ENCODE measurements around the gene BPIFB3.

The BPIFB3 gene, protein sequence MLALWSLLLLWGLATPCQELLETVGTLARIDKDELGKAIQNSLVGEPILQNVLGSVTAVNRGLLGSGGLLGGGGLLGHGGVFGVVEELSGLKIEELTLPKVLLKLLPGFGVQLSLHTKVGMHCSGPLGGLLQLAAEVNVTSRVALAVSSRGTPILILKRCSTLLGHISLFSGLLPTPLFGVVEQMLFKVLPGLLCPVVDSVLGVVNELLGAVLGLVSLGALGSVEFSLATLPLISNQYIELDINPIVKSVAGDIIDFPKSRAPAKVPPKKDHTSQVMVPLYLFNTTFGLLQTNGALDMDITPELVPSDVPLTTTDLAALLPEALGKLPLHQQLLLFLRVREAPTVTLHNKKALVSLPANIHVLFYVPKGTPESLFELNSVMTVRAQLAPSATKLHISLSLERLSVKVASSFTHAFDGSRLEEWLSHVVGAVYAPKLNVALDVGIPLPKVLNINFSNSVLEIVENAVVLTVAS

DNA sequence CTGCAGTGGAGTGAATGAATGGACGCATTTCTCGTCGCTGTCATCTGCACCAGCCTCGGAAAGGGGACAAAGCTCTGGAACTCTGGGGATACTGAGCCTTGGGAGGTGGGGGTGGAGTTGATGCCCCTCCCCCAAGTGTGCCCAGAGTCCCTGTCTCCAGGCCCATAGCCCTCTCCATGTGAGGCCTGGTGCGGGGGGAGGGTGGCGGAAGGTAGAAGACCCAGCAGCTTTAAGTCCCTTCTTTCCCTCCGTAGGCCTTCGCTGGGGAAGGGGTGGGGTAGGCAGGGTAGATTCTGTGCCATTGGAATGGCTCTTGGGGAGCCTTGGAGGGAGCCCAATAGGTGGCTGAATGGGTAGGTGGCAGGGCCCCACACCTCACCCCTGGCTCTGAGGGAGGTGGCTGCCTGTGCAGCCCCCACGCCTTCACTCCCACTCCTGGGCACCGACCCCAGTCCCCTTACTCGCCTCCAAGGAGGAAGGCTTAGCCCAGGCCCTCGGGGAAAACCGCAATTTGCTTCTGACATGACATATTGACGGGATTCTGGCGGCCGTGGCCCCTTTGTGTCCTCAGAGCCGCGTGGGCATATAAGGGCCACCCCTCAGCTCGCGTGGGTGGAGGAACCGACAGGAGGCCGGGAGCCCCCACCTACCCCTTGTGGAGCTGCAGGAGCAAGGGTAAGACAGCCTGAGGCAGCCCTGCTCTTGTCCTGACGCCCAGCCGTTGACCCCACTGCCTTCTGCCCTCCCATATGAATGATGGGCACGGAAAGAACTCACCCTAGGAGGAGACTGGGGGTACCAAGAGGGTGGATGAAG lies at the start of gene BPIFB3:
Gene BPIFB3, plus strand, starts transcription at position 613 of the 816 bp plus-strand sequence. CDS start 1,533 bp downstream, outside the sequence.
- in situ Hi-C loops (cut with HindIII; ENCODE audit: low pct_ligation_motif_present, low pct_unique_long_range_greater_than_20kb, low sequenced_read_pairs), result no loop called here
- DNase-seq, result no peak

DNA sequence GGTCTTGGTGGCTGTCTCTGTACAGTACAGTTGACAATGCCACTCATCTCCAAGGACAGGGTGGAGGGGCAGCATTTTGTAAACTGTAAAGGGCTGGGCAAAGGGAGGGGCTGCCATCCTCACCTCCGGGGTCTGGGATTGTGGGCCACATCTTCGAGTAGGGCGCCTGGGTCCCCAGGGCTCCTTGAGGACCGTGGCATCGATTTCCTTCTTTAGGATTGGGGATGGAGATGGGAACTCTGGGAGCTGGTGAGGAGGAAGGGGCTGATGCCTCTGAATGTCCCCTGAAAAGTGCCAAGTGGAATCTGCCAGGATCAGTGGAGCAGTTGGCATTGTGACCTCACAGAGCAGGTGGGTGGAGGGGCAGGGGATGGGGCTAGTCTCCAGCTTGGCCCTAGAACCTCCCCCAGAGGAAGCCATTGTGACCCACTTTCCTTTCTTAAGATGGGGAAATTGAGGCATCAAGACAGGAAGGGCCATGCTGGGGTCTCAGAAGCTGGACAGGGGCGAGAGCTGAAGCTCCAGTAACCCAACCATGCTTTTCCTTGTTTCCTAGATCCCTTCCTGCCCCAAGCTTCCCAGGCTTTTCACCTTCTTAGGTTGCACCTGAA lies 49.5 kb upstream of the BPIFB3 start, which contains the start of gene SUN5:
Gene SUN5, minus strand, starts transcription at position 293 of the 611 bp plus-strand sequence. Its CDS starts 93 bp downstream, at position 200.
- no peak for DNase-seq
- in situ Hi-C loops (cut with HindIII; ENCODE audit: low pct_ligation_motif_present, low pct_unique_long_range_greater_than_20kb, low sequenced_read_pairs), result no loop called here

DNA sequence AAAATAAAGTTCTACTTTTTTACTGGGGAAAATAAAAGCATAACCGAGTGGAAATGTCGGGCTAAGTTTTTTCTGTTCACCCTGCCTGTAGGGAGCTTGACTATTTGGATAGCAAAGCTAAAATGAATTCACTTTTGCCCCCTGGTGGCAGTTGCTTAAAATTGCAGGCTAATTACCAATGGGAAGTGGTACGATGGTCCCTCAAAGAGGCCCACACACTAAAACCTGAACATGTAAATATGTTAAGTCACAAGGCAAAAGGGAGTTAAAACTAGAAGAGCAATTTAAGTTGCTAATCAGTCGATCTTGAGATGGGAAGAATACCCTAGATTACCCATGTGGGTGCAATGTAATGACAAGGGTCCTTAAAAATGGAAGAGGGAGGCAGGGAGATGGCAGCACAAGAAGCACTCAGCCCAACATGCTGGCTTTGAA lies 48.6 kb upstream of the BPIFB3 start:
- DNase-seq, result peak; percentile 3
- in situ Hi-C loops (cut with HindIII; ENCODE audit: low pct_ligation_motif_present, low pct_unique_long_range_greater_than_20kb, low sequenced_read_pairs), result no loop called here

DNA sequence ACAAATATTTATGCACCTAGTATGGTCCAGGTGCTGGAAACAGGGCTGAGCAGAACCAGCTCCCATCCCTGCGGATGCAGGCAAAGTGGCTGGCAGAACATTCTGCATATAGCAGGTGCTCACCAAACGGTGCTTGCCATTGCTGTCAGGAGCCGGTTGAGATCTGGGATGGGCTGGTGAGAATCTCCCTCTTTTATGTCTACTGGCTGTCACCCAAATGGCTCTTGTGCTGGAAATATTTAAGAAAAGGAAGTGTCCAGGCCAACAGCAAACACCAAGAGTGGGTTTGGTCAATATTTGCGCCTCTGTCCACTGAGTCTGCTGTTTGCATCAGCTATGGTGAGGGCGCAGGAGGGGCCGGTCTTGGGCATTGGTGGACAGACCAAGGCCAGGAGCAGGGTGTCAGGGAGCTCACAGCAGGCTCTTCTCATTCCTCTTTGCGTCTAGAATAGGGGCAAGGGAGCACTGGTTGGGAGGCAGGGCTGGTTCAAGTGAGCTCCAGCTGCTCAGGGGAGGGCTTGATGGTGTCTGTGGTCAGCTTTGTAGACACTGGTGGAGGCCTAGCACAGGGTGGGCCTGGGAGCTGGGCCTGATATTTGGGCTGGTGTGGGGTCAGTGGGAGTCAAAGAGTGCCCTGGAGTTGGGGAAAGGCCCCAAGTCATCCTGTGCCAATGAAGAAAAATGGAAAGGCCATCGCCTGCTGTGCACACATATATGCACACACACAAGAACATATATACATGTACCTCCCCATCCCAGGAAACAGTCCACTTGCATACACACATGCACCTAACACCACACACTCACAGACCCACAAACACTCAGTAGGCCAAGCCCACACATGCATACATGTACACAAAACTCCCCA lies 47.6 kb upstream of the BPIFB3 start:
- in situ Hi-C loops (cut with HindIII; ENCODE audit: low pct_ligation_motif_present, low pct_unique_long_range_greater_than_20kb, low sequenced_read_pairs), result no loop called here
- DNase-seq, result no peak

DNA sequence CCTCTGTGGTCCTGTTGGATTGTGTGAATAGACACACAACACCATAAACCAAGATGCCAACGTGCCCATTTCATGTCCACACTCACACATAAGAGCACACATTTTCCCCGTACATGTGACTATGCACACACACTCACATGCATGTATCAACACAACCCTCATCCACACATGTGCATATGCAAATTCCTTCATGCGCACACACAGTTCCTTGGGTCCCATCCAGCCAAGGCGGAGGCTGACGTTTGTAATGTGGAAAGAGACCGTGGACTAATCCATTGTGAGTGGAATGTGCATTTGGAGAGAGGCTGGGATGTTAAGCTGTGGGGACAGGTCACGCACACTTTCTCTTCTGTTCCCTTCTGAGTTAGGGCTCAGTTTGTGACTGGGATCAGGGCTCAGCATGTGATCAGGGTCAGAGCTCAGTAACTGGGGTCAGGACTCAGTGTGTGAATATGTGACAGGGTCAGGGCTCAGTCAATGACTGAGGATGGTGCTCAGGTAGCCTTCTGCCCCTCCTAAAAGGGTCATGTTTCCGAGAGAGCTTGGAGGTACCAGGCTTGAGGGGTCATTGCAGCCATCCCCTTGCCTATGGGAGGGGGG lies 46.8 kb upstream of the BPIFB3 start:
- no peak for DNase-seq
- in situ Hi-C loops (cut with HindIII; ENCODE audit: low pct_ligation_motif_present, low pct_unique_long_range_greater_than_20kb, low sequenced_read_pairs), result no loop called here

DNA sequence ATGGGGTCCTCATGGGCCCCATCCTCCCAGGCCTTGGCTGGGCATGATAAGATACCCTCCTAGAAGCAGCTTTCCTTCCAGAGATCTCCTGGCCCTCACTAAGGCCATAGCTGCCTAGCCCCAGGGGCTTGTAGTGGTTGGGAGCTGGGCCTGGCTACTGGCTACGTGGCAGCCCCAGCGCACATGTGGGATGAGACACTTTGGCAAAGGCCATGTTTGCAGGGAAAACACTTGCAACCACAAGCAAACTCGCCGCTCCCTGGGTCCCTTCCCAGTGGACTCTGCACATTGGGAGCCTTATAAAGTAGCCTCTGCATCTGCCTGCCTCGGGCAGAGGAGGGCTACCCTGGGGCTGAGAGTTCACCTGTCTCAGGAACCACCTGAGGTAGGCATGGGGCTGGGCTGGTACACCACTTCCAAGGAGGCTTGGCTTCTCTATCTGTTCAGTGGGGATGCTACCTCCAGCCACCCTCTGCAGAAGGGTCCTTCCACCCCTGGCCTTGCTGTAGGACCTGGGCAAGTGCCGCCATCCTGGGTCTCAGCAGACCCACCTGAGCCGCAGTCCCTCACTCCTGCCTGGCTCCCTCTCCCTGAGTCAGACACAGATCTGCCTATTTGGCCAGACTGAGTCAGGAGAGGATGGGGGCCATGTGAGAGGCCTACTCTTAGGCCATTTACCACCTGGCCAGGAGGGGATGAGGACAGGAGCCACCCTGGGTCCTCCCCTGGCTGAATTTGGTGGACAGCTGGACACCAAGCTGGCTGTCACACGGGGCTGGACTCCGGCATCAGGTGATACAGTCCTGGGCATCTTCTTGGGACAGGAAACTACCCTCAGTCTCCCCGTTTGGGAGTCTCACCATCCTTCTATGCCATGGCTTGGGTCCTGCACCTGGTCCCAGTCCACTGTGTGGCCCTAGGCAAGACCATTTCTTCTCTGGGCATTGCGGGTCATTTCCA lies 46.0 kb upstream of the BPIFB3 start, which contains the start of gene BPIFB2:
Gene BPIFB2, plus strand, starts transcription at position 329 of the 960 bp plus-strand sequence. CDS start 871 bp downstream, outside the sequence.
- no peak for DNase-seq
- in situ Hi-C loops (cut with HindIII; ENCODE audit: low pct_ligation_motif_present, low pct_unique_long_range_greater_than_20kb, low sequenced_read_pairs), result no loop called here

DNA sequence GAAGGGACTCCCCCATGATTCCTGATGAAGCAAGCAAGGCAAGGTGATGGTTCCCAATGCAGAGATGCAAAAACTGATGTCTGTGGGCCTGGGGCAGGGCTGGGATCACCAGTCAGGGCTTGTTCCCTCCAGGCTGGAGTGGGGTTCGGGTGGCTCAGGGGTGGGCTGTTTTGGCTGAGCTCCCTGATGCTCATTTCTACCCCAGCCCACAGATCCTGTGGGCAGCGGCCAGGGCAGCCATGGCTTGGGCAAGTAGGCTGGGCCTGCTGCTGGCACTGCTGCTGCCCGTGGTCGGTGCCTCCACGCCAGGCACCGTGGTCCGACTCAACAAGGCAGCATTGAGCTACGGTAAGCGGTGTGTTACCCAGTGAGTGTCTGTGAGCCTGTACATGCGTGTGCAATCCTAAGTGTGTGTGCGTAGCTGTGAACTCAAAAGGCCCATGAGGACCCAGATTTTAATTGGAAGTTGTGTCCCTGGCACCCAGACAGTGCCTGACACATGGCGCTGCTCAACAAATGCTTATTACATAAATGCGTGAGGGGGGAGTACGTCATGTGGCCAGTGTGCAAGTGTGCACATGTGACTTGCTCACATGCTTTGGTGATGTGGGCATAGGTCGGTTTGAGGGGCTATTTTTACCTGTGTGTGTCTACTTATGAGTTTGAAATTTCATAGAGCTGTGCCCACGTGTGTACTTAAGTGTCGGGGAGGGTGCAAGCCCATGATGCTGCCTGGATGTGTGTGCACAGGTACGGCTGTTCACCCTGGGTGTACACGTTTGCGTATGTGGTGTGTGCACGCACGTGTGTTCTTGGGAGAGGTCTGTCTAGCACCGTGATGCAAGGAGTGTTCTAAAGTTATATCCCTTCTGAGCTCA lies 45.1 kb upstream of the BPIFB3 start:
- DNase-seq, result no peak
- in situ Hi-C loops (cut with HindIII; ENCODE audit: low pct_ligation_motif_present, low pct_unique_long_range_greater_than_20kb, low sequenced_read_pairs), result no loop called here

DNA sequence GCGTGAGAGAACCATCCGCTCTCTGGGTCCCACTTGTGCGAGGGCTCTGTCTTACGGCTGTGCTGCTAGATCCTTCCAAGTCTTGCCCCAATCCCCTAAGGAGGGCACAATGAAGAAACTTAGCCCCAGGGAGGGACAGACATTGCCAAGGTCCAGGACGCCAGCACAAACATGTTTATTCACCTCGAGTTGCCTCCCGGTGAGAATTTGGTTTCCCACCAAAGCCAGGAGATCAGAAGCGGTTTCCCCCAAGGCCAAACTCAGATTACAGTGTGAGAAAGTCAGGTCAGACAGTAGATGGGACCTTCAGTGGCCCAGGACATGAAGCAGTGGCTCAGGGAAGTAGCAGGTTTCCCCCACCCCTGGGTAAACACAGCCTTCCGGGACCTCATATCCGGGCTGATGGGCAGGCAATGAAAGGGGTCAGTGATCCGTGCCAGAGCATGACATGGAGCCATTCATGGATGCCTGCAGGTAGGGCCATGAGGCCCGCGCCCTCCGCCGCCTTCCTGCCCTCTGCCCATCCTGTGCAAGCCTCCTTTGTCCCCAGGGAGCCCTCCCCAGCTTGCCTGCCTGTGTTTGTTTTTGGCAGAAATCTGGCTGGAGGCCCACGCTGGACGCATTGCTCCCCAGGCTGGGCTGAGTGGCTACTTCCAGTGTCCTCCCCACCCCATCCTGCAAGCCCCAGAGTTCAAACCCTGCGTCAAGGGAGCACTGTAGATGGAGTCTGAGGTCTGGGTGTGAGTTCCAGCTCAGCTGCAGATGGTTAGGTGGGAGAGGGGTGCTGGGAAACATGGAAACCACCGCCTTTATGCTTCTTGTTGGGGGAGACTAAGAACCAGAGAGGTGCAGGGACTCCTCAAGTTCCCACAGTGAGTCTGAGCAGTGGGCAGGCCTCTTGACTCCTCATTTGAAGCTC lies 44.2 kb upstream of the BPIFB3 start:
- no peak for DNase-seq
- in situ Hi-C loops (cut with HindIII; ENCODE audit: low pct_ligation_motif_present, low pct_unique_long_range_greater_than_20kb, low sequenced_read_pairs), result no loop called here

DNA sequence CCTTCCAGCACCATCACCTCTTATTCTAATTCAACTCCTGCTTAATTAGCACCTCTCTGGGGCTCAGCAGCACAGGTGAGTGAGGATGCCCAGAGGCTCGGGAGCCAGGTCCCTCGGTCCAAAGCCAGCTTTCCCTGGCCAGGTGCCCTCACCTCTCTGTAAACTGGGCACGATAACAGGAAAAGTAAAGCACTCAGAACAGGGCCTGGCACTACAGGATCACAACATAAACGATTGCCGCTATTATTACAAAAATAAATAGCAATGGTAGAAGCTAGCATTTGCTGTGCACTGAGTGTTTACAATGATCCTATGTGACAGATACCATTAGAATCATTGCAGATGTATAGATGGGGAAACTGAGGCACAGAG lies 43.6 kb upstream of the BPIFB3 start:
- no peak for DNase-seq
- in situ Hi-C loops (cut with HindIII; ENCODE audit: low pct_ligation_motif_present, low pct_unique_long_range_greater_than_20kb, low sequenced_read_pairs), result no loop called here

DNA sequence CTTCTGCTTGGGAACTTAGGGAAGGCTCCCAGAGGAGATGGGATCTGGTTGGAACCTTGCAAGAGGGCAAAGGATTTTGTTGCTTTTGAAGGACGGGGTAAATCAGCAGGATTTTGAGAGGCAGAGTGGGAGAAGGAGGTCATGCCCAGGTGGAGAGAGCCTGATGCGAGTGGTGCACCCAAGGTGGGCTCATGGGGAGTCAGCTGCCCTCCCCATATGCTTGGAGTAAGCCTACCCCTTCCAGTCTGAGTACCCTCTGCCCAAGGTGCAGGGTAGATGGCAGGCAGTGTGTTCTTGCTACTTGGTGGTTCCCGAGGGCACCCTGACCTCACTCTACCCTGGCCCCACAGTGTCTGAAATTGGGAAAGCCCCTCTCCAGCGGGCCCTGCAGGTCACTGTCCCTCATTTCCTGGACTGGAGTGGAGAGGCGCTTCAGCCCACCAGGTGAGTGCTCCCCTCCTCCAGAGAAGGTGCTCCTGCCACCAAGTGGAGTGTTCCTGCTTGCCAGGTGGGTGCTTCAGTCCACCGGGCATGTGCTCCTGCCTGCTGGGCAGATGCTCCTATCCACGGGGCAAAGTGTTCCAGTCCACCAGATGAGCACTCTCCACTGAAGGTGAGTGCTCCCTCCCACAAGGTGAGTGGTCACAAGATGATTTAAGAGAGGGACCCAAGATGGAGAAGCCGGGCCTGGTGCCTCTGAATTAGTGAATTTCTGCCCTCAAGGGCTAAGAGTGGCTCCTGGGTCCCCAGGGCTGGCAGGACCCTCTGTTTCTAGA lies 42.8 kb upstream of the BPIFB3 start:
- in situ Hi-C loops (cut with HindIII; ENCODE audit: low pct_ligation_motif_present, low pct_unique_long_range_greater_than_20kb, low sequenced_read_pairs), result no loop called here
- DNase-seq, result no peak

DNA sequence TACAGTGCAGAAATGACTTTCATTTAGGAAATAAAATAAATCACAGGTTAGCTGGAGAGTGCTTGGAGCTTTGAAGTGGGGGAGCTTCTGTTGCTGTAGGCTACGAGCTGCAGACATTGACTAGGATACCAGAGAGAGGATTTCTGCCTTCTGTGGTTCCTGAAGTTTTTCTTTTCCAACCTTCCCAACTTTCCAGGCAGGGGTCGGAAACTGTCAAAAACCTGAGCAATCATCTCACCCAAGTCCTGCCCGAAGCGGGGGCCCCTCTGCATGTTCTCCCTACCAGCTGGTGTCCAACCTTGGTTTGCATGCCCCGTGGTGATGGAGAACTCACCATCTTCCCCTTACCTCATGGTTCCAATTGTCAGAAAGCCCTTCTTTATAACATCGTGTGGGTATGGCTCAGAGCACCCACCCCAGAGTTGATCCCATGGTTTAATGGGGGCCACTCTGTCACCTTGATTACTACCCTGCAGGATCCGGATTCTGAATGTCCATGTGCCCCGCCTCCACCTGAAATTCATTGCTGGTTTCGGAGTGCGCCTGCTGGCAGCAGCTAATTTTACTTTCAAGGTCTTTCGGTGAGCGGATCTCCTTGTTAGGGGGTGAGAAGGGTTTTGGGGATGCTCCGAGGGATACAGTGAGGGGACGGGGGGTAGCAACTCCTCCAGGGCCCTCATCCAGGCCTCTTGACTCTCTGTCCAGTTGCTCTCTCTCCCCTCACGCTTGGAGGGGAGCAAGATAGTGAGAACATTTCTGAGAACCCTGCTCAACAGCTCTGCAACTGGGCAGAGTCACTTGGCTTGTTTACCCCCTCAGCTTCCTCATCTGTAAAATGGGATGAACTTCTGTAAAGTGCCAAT lies 41.1 kb upstream of the BPIFB3 start:
- in situ Hi-C loops (cut with HindIII; ENCODE audit: low pct_ligation_motif_present, low pct_unique_long_range_greater_than_20kb, low sequenced_read_pairs), result no loop called here
- DNase-seq, result no peak

DNA sequence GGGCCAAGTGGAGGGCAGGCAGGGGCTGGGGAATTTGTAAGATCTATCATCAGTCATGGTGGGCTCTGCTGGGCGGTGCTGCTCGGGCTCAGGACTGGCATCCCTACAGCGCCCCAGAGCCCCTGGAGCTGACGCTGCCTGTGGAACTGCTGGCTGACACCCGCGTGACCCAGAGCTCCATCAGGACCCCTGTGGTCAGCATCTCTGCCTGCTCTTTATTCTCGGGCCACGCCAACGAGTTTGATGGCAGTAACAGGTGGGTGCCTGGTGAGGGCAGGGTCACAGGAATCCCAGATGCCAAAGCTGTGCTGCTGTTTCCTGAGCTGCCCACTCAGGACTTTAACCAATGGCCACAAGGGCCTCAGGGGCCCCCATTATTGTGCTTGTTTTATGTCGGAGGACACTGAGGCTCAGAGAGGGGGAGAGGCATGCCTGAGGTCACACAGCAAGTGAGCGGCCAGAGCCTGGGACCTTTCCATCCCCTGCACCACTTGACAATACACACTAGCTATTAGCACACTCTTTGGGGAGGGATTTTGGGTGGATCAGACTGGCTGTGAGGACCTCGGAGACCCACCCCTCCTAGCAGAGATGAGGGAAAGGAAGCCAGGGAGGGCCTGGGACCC lies 39.9 kb upstream of the BPIFB3 start:
- in situ Hi-C loops (cut with HindIII; ENCODE audit: low pct_ligation_motif_present, low pct_unique_long_range_greater_than_20kb, low sequenced_read_pairs), result no loop called here
- no peak for DNase-seq

All from ACHN (cell line).